HCT116 (cell line): ENCODE measurements around the gene ARID5B. TPM values are rescaled to one million over a fixed set of nuclear protein-coding genes. Genes with fewer than 3 reads are reported as not detected.
A peak's percentile ranks its signal among the peaks of the same experiment; 100 is the strongest.

Experiments used
- ATAC-seq: fragments of 200-7000 bp; cut with Tn5 transposase; 2 replicates; pipeline ENCODE4 v1.9.1; 2020; ENCODE audit warnings: mild to moderate bottlenecking, moderate library complexity
- BruUV-seq: library from RNA; stranded (reverse); fragments of 400-500 nt; replicated peaks from 2 replicates; lab custom pipeline; 2021; lab: Mats Ljungman, UMichigan
- CTCF ChIA-PET: fragments of 300-600 bp; sonication (Branson Sonifier 250); formaldehyde crosslinking; loops from one replicate; lab custom pipeline; 2021; ENCODE audit warnings: antibody characterized with exemption; lab: Charles Lee
- POLR2A ChIA-PET: fragments of 300-600, 350-600 bp; sonication (Branson Sonifier 250); formaldehyde crosslinking; loops from one replicate; lab custom pipeline; 2021; ENCODE audit warnings: antibody characterized with exemption; lab: Charles Lee
- RAD21 ChIA-PET, 2 experiments: fragments of 300-600 bp; sonication (Branson Sonifier 250); formaldehyde crosslinking; loops; one replicate each; lab custom pipeline; 2023; ENCODE audit warnings: low total read pairs in 2 of 2; ENCODE audit not compliant: uncharacterized antibody in 2 of 2, unreplicated experiment in 2 of 2, low non-redundant PET in 1 of 2; lab: Charles Lee
- DNase-seq: peaks from one replicate; pipeline ENCODE4 v3.0.0-alpha.2; 2010; ENCODE audit warnings: low read depth, low spot score
- H2AFZ ChIP-seq: fragments of 200-600 bp; shearing (Covaris generic), sonication (generic); 2 replicates; pipeline ENCODE4 v1.6.1; 2017; ENCODE audit warnings: low read depth, mixed run types, mixed read lengths, antibody characterized with exemption, low read length; ENCODE audit not compliant: poor library complexity, severe bottlenecking
- H3K27ac ChIP-seq: 2 replicates; pipeline ENCODE4 v1.5.1; 2012; ENCODE audit warnings: low read depth, low read length
- H3K27me3 ChIP-seq: fragments of 200-600 bp; sonication (generic); 2 replicates; pipeline ENCODE4 v1.6.1; 2016; ENCODE audit warnings: mixed run types, low read length, mixed read lengths; ENCODE audit not compliant: insufficient read depth
- H3K36me3 ChIP-seq, 2 experiments: fragments of 200-500 bp in 1 of 2; fragments of 200-600 bp in 1 of 2; sonication (Bioruptor generic) in 1 of 2; sonication (generic) in 1 of 2; 2 replicates each; pipeline versions ENCODE4 v1.5.1 to v1.6.1; 2014 to 2016; ENCODE audit warnings: low read length in 2 of 2, inconsistent platforms in 1 of 2, mixed read lengths in 1 of 2, mixed run types in 1 of 2; ENCODE audit not compliant: insufficient read depth in 2 of 2, control insufficient read depth in 1 of 2
- H3K4me1 ChIP-seq, 2 experiments: fragments of 200-600 bp in 1 of 2; sonication (generic) in 1 of 2; 2 replicates each; pipeline versions ENCODE4 v1.5.1 to v1.6.1; 2012 to 2017; ENCODE audit warnings: low read length in 2 of 2, inconsistent platforms in 1 of 2, mild to moderate bottlenecking in 1 of 2, mixed read lengths in 1 of 2, mixed run types in 1 of 2, moderate library complexity in 1 of 2; ENCODE audit not compliant: insufficient read depth in 2 of 2, control insufficient read depth in 1 of 2
- H3K4me2 ChIP-seq: fragments of 200-600 bp; sonication (generic); 2 replicates; pipeline ENCODE4 v1.6.1; 2017; ENCODE audit warnings: mixed run types, low read length, mixed read lengths
- H3K4me3 ChIP-seq, 2 experiments: fragments of 200-600 bp in 1 of 2; sonication (generic) in 1 of 2; replicated peaks in 1 of 2; 2 replicates each; pipeline ENCODE4 v1.5.1; 2011 to 2016; ENCODE audit warnings: low read length in 2 of 2, control low read depth in 1 of 2, low read depth in 1 of 2, mild to moderate bottlenecking in 1 of 2, mixed read lengths in 1 of 2, mixed run types in 1 of 2
- H3K79me2 ChIP-seq: fragments of 200-600 bp; sonication (generic); 2 replicates; pipeline ENCODE4 v1.6.1; 2017; ENCODE audit warnings: mild to moderate bottlenecking, mixed run types, low read length, moderate library complexity, mixed read lengths; ENCODE audit not compliant: insufficient read depth
- H3K9ac ChIP-seq: fragments of 200-600 bp; sonication (generic); 2 replicates; pipeline ENCODE4 v1.6.1; 2016; ENCODE audit warnings: low read length, mixed read lengths
- H3K9me2 ChIP-seq: fragments of 200-600 bp; sonication (generic), shearing (Covaris generic); 2 replicates; pipeline ENCODE4 v1.6.1; 2017; ENCODE audit warnings: mixed run types, mild to moderate bottlenecking, moderate library complexity; ENCODE audit not compliant: insufficient read depth
- H3K9me3 ChIP-seq, 2 experiments: fragments of 200-500 bp in 1 of 2; fragments of 200-600 bp in 1 of 2; sonication (Bioruptor generic) in 1 of 2; sonication (generic) in 1 of 2; 2 replicates each; pipeline ENCODE4 v1.6.1; 2014 to 2017; ENCODE audit warnings: low read length in 2 of 2, mixed read lengths in 2 of 2, inconsistent platforms in 1 of 2, low read depth in 1 of 2, mild to moderate bottlenecking in 1 of 2, mixed run types in 1 of 2, moderate library complexity in 1 of 2; ENCODE audit not compliant: control insufficient read depth in 1 of 2, insufficient read depth in 1 of 2
- H4K20me1 ChIP-seq: fragments of 200-600 bp; sonication (generic), shearing (Covaris generic); 2 replicates; pipeline ENCODE4 v1.6.1; 2017; ENCODE audit warnings: mixed run types, mild to moderate bottlenecking, moderate library complexity; ENCODE audit not compliant: insufficient read depth
- CBX3 ChIP-seq: IDR thresholded peaks from 2 replicates; pipeline ENCODE4 v1.6.1; 2012; ENCODE audit warnings: low read depth
- EGR1 ChIP-seq: IDR thresholded peaks from 2 replicates; pipeline ENCODE4 v1.6.1; 2012; ENCODE audit warnings: low read depth
- EZH2 ChIP-seq: fragments of 200-600 bp; sonication (generic); IDR thresholded peaks from 2 replicates; pipeline ENCODE4 v1.6.1; 2017; ENCODE audit warnings: antibody characterized with exemption, mixed run types
- FOSL1 ChIP-seq: IDR thresholded peaks from 2 replicates; pipeline ENCODE4 v1.6.1; 2012; ENCODE audit warnings: low read depth
- POLR2AphosphoS5 ChIP-seq: IDR thresholded peaks from 2 replicates; pipeline ENCODE4 v1.6.1; 2011; ENCODE audit warnings: mild to moderate bottlenecking, low read depth, low read length, moderate library complexity
- RAD21 ChIP-seq: IDR thresholded peaks from 2 replicates; pipeline ENCODE4 v1.6.1; 2012; ENCODE audit warnings: low read depth, mild to moderate bottlenecking
- TCF7L2 ChIP-seq: IDR thresholded peaks from 2 replicates; pipeline ENCODE4 v1.7.0; 2011; ENCODE audit warnings: borderline replicate concordance, inconsistent platforms; ENCODE audit not compliant: insufficient read depth, insufficient read length; ENCODE audit errors: extremely low read depth
- ZNF274 ChIP-seq: fragments of 200-500 bp; sonication (Bioruptor generic); IDR thresholded peaks from 2 replicates; pipeline ENCODE4 v1.6.1; 2014; ENCODE audit warnings: mild to moderate bottlenecking, low read depth, low read length, inconsistent platforms
- intact Hi-C: fragments of 100-400 bp; cut with micrococcal nuclease; formaldehyde crosslinking; loops from 2 replicates; pipeline ENCODE4 v1.10.0; 2022
- total RNA-seq: library from RNA; stranded (reverse); gene quantifications from one replicate; pipeline ENCODE4 v1.2.1, GENCODE V29; 2021; ENCODE audit not compliant: unreplicated experiment
- TF ChIP-seq, protein P1 (sequence below): IDR thresholded peaks from 2 replicates; pipeline ENCODE4 v1.6.1; 2011; ENCODE audit warnings: mild to moderate bottlenecking, low read length, moderate library complexity; ENCODE audit not compliant: insufficient replicate concordance; ENCODE audit errors: extremely low read depth

ARID5B gene
- total RNA-seq, 1 experiment from 2014 or later, result 4.7 TPM

- ChIA-PET CTCF (interaction anchor here (1.7 to 2.3 kb wide), 4 partner anchors 61 to 346 kb away, joined by 3 to 16 read pairs (median 8); no protein-coding TSS in a partner anchor), POLR2A (no interaction called here), RAD21 (no interaction called here)
- Histone ChIP-seq H2AFZ (peak overlapping the region; percentile 99), H3K27me3 (no peaks in the 10 kb centered on the region), H3K4me1 (peaks cover 15 to 34% of the 10 kb centered on the region in 2 experiments), H4K20me1 (no peaks in the 10 kb centered on the region), H3K4me2 (peak overlapping the region; percentile 94), H3K27ac (peak overlapping the region; percentile 66; the same call in 1 of the 2 replicates), H3K9ac (peak overlapping the region; percentile 68), H3K36me3 (no peaks in the 10 kb centered on the region), H3K9me3 (no peaks in the 10 kb centered on the region), H3K9me2 (no peaks in the 10 kb centered on the region), H3K79me2 (no peaks in the 10 kb centered on the region), H3K4me3 (peak overlapping the region; percentile 64 to 75)
- ATAC-seq (no peak), DNase-seq (no peak)
- TF ChIP-seq POLR2AphosphoS5 (no peak), CBX3 (no peak), ZNF274 (no peak), RAD21 (no peak), TCF7L2 (peak; percentile 76), EGR1 (no peak), FOSL1 (no peak)
- TF ChIP-seq, protein P1, sequence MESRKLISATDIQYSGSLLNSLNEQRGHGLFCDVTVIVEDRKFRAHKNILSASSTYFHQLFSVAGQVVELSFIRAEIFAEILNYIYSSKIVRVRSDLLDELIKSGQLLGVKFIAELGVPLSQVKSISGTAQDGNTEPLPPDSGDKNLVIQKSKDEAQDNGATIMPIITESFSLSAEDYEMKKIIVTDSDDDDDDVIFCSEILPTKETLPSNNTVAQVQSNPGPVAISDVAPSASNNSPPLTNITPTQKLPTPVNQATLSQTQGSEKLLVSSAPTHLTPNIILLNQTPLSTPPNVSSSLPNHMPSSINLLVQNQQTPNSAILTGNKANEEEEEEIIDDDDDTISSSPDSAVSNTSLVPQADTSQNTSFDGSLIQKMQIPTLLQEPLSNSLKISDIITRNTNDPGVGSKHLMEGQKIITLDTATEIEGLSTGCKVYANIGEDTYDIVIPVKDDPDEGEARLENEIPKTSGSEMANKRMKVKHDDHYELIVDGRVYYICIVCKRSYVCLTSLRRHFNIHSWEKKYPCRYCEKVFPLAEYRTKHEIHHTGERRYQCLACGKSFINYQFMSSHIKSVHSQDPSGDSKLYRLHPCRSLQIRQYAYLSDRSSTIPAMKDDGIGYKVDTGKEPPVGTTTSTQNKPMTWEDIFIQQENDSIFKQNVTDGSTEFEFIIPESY, result no peak
- intact Hi-C loops, result no loop called here
- BruUV-seq, result no TSS peak
Measured at GRCh38 chr10:61898435-61898778, 3.1 kb upstream of the ARID5B start.

GRCh38 chr10:61899069-61899531 lies 2.4 kb upstream of the ARID5B start:
- ChIA-PET RAD21 (no interaction called here), CTCF (interaction anchor here (1.7 kb wide), 1 partner anchor 64 kb away, joined by 3 read pairs; no protein-coding TSS in a partner anchor), POLR2A (no interaction called here)
- H3K9me2 ChIP-seq, result no peaks in the 10 kb centered on the region
- no peaks in the 10 kb centered on the region for H3K9me3 ChIP-seq
- H3K4me3 ChIP-seq, result peak overlapping the region; percentile 64 to 75
- peak overlapping the region; percentile 99 for H2AFZ ChIP-seq
- BruUV-seq, result no TSS peak
- H3K36me3 ChIP-seq, result no peaks in the 10 kb centered on the region
- H3K4me1 ChIP-seq, result peaks cover 15 to 37% of the 10 kb centered on the region in 2 experiments
- no peaks in the 10 kb centered on the region for H3K27me3 ChIP-seq
- peak overlapping the region; percentile 94 for H3K4me2 ChIP-seq
- intact Hi-C loops, result no loop called here
- TF ChIP-seq EZH2 (no peak), FOSL1 (peak; percentile 52)
- H4K20me1 ChIP-seq, result no peaks in the 10 kb centered on the region
- ATAC-seq, result no peak
- no peaks in the 10 kb centered on the region for H3K79me2 ChIP-seq
- H3K27ac ChIP-seq, result peak overlapping the region; percentile 66; the same call in 1 of the 2 replicates
- DNase-seq, result no peak
- peak overlapping the region; percentile 68 for H3K9ac ChIP-seq
